Prostate gland (tissue), 2 donors: ENCODE measurements around the gene NDUFA8. TPM values are rescaled to one million over a fixed set of nuclear protein-coding genes. Genes with fewer than 3 reads are reported as not detected.
A peak's percentile ranks its signal among the peaks of the same experiment; 100 is the strongest.

Experiments used
- DNase-seq: peaks from one replicate; pipeline ENCODE4 v3.0.0-alpha.2; 2019; ENCODE audit warnings: low spot score
- H3K27ac ChIP-seq, 2 donors: fragments of 200-600 bp; sonication (generic); 2 replicates each; pipeline ENCODE4 v1.5.1; 2017 to 2019
- H3K27me3 ChIP-seq: fragments of 200-600 bp; sonication (generic); replicated peaks from 2 replicates; pipeline ENCODE4 v1.5.1; 2019; ENCODE audit not compliant: insufficient read depth
- H3K36me3 ChIP-seq, 2 donors: fragments of 200-600 bp; sonication (generic); 1 replicate in 1 of 2; 2 replicates in 1 of 2; pipeline versions ENCODE4 v1.5.1 to v1.8.1; 2017 to 2019
- H3K4me1 ChIP-seq: fragments of 200-600 bp; sonication (generic); replicated peaks from 2 replicates; pipeline ENCODE4 v1.5.1; 2019
- H3K4me3 ChIP-seq, 2 donors: fragments of 200-600 bp; sonication (generic); 2 replicates each; pipeline ENCODE4 v1.5.1; 2017 to 2019
- H3K9me3 ChIP-seq: fragments of 200-600 bp; sonication (generic); 2 replicates; pipeline ENCODE4 v1.5.1; 2017
- CTCF ChIP-seq, 4 experiments: fragments of 200-600 bp in 2 of 4; fragments of 450-650 bp in 2 of 4; sonication (generic) in 2 of 4; IDR thresholded peaks; 1 replicate in 3 of 4; 2 replicates in 1 of 4; pipeline ENCODE4 v1.5.1; 2016 to 2019; ENCODE audit warnings: antibody characterized with exemption in 4 of 4, mild to moderate bottlenecking in 2 of 4, moderate library complexity in 2 of 4
- POLR2A ChIP-seq: fragments of 450-650 bp; IDR thresholded peaks from one replicate; pipeline ENCODE4 v1.6.1; 2016; ENCODE audit warnings: antibody characterized with exemption, mild to moderate bottlenecking
- POLR2AphosphoS5 ChIP-seq: sonication (generic); formaldehyde crosslinking; IDR thresholded peaks from one replicate; pipeline ENCODE4 v1.6.1; 2017; ENCODE audit warnings: antibody characterized with exemption
- WGBS: methylation state at CpG from one replicate; pipeline ENCODE4 v1.1.5; 2018; 5-methylcytosine and 5-hydroxymethylcytosine counted together
- intact Hi-C: fragments of 100-400 bp; cut with DNase I; formaldehyde crosslinking; loops from one replicate; pipeline ENCODE4 v1.14.2; 2022
- microRNA-seq: library from miRNA; unstranded; fragments of <30 nt; microRNA quantifications from one replicate; pipeline ENCODE4, GENCODE V29; 2016
- small RNA-seq, 2 donors: library from RNA; depleted of rRNA; stranded (forward); fragments of <200 nt; gene quantifications; one replicate each; pipeline ENCODE3, GENCODE V24; 2016
- total RNA-seq, 2 donors: library from RNA; depleted of rRNA; stranded (reverse); fragments of >200 nt; gene quantifications; one replicate each; pipeline ENCODE4 v1.1.0, GENCODE V29; 2016

The NDUFA8 gene
- total RNA-seq, 2 donors from 2014 or later, result 60.7 to 69.6 TPM

- WGBS, result 45% methylated on average over 16 of the region's 16 CpGs
- no peak overlapping the region for H3K4me3 ChIP-seq
- no peaks in the 10 kb centered on the region for H3K36me3 ChIP-seq
- no peak for TF ChIP-seq POLR2A
- TF ChIP-seq POLR2AphosphoS5, result no peak
- TF ChIP-seq CTCF (IDR thresholded peaks at IDR 0.05), result peak; percentile 80 to 88 (median 82)
- intact Hi-C loops, result loop anchor here (1.0 to 10.0 kb wide), 3 partner anchors 24 to 715 kb away; no protein-coding TSS in a partner anchor
- no peaks in the 10 kb centered on the region for H3K27me3 ChIP-seq
- H3K4me1 ChIP-seq, result no peaks in the 10 kb centered on the region
- peak; percentile 71 for DNase-seq
- H3K9me3 ChIP-seq, result no peaks in the 10 kb centered on the region
- H3K27ac ChIP-seq, result no peak overlapping the region
Observed at GRCh38 chr9:122099271-122099869, 60.2 kb downstream of the NDUFA8 start.

DNA sequence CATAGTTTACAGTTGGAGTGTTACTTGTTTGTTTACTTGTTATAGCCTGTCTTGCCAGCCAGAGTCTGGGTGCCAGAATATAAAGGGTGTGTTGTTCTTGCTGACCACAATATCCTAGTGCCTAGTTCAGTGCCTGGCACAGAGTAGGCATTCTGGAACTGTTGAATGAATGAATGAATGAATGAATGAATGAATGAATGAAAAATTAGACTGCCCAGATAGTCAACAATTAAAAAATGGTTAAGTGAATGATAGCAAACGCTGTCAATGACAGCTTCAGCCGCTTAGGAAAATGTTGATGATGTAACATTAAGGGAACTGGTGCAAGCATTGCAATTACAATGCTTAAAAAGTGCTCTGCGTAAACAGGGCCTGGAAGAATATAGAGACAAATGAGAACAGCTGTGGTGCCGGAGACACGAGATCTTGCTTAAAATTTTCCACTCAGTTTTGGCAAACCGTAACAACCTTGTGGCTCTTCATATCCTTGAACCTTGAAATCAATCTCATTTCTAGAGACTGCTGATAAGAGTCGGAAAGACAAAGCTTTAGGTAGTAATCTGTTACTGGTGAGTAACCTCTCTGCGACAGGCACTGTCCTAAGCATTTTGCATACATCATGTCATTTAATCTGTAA is 61.8 kb downstream of the NDUFA8 start:
- no peaks in the 10 kb centered on the region for H3K9me3 ChIP-seq
- TF ChIP-seq POLR2A (no peak), CTCF (IDR thresholded peaks at IDR 0.05) (no peak), POLR2AphosphoS5 (no peak)
- intact Hi-C loops, result loop anchor here (2.0 to 10.0 kb wide), 2 partner anchors 253 to 717 kb away; no protein-coding TSS in a partner anchor
- DNase-seq, result no peak
- H3K4me1 ChIP-seq, result no peaks in the 10 kb centered on the region
- no peak overlapping the region for H3K27ac ChIP-seq
- H3K27me3 ChIP-seq, result no peaks in the 10 kb centered on the region
- 73% methylated on average over 8 of the region's 8 CpGs for whole genome bisulfite sequencing
- no peaks in the 10 kb centered on the region for H3K36me3 ChIP-seq
- H3K4me3 ChIP-seq, result no peak overlapping the region

GRCh38 chr9:122096620-122097415 is 62.8 kb downstream of the NDUFA8 start:
- H3K27ac ChIP-seq, result no peak overlapping the region
- intact Hi-C loops, result loop anchor here (10.0 kb wide), 1 partner anchor 718 kb away; no protein-coding TSS in a partner anchor
- DNase-seq, result no peak

DNA sequence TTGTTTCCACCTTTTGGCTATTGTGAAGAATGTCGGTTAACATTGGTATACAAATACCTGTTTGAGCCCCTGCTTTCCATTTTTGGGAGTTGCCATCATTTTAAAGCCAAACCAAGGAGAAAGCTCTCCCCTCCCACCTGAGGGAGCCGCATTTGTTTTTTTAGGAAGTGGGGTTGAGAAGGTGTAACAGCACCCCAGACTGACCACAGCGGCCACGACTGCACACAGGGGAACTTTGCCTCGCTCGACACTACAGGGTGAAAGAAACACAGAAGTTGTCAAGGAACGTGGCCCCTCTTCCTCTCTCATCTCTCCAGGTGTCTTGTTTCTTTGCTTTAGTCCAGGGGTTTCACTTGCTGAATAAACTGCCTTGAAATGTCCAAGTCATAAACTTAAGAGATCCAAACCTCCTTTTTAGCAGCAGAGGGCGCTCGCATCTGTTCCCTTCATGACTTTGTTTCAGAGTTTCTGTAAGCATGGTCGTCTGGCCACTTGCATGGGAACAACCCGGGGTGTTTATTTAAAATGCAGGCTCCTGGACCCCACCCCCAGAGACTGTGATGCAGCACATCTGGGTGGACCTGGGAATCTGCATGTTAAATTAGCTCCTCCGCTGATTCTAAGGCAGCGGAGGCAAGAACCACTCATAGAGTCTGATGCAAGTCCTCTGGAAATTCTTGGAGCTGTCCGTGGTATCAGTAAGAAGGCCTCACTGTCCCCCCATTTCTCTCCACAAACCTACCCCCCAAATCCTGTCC is 64.4 kb downstream of the NDUFA8 start:
- 23% methylated on average over 14 of the region's 14 CpGs for WGBS
- DNase-seq, result peak; percentile 34
- H3K27me3 ChIP-seq, result no peaks in the 10 kb centered on the region
- H3K4me1 ChIP-seq, result peaks cover 4% of the 10 kb centered on the region
- no peaks in the 10 kb centered on the region for H3K9me3 ChIP-seq
- TF ChIP-seq POLR2AphosphoS5 (no peak), CTCF (IDR thresholded peaks at IDR 0.05) (peak in 2 of 4 experiments; percentile 24 to 47), POLR2A (no peak)
- intact Hi-C loops, result loop anchor here (10.0 kb wide), 1 partner anchor 720 kb away; no protein-coding TSS in a partner anchor
- H3K27ac ChIP-seq, result no peak overlapping the region
- H3K4me3 ChIP-seq, result no peak overlapping the region
- no peaks in the 10 kb centered on the region for H3K36me3 ChIP-seq

More at GRCh38 chr9:122096620-122097415, 62.8 kb downstream of the NDUFA8 start:
- Histone ChIP-seq H3K4me1 (no peaks in the 10 kb centered on the region), H3K4me3 (no peak overlapping the region), H3K27me3 (no peaks in the 10 kb centered on the region), H3K36me3 (no peaks in the 10 kb centered on the region), H3K9me3 (no peaks in the 10 kb centered on the region)
- TF ChIP-seq POLR2A, result no peak
- TF ChIP-seq POLR2AphosphoS5, result no peak
- TF ChIP-seq CTCF (IDR thresholded peaks at IDR 0.05), result no peak
- 75% methylated on average over 4 of the region's 4 CpGs for WGBS

Small RNA genes within 50 kb of the gene (microRNA-seq; reads per million reads assigned to microRNA genes)
- not detected for gene MIR4478

Small RNA genes within 50 kb of the gene (small RNA-seq; reads per million reads assigned to genes)
- gene MIR4478, result 0 reads per million in 2 donors

Other genes with a start within 250 kb of the NDUFA8 start
- 10 to 100 TPM; 11.7 to 11.9 TPM for gene TTLL11, start 66.5 kb downstream of the NDUFA8 start, total RNA-seq
- gene MORN5, start 129 bp upstream of the NDUFA8 start, total RNA-seq, result 1 to 10 TPM in 1 of 2 donors, not detected in 1; 2.1 TPM
- 1 to 10 TPM; 2.7 to 7.3 TPM for gene LHX6, start 69.2 kb upstream of the NDUFA8 start, total RNA-seq
- gene RBM18, start 105.1 kb upstream of the NDUFA8 start, total RNA-seq, result 10 to 100 TPM in 1 of 2 donors, 1 to 10 TPM in 1; 8.8 to 20.3 TPM
- 10 to 100 TPM; 21.1 to 35.4 TPM for gene MRRF, start 105.1 kb upstream of the NDUFA8 start, total RNA-seq
- 1 to 10 TPM; 4.6 to 6.2 TPM for gene PTGS1, start 211.2 kb upstream of the NDUFA8 start, total RNA-seq